Endothelial cell of umbilical vein (primary cell): ENCODE results near the gene FAT2.

Experiments
- EZH2 ChIP-seq: IDR thresholded peaks from 2 replicates; pipeline ENCODE4 v1.6.1; 2012; ENCODE audit warnings: borderline replicate concordance, low read depth, mild to moderate bottlenecking, moderate library complexity, low read length, inconsistent platforms; ENCODE audit not compliant: severe bottlenecking
- FOS ChIP-seq: IDR thresholded peaks from 2 replicates; pipeline ENCODE4 v1.6.1; 2011; ENCODE audit warnings: mild to moderate bottlenecking, low read length, moderate library complexity, borderline replicate concordance; ENCODE audit not compliant: insufficient read depth
- GATA2 ChIP-seq: IDR thresholded peaks from 2 replicates; pipeline ENCODE4 v1.7.0; 2011; ENCODE audit warnings: low read depth, mild to moderate bottlenecking, moderate library complexity, mixed read lengths, low read length; ENCODE audit not compliant: insufficient read length, insufficient read depth
- POLR2A ChIP-seq: IDR thresholded peaks from 2 replicates; pipeline ENCODE4 v1.6.1; 2012; ENCODE audit warnings: low read depth, mild to moderate bottlenecking, control low read depth, low read length
- POLR2AphosphoS5 ChIP-seq: IDR thresholded peaks from 2 replicates; pipeline ENCODE4 v1.6.1; 2012; ENCODE audit warnings: low read depth, mild to moderate bottlenecking, control low read depth, low read length, moderate library complexity; ENCODE audit not compliant: insufficient read depth
- TF ChIP-seq, protein P1 (sequence below), 2 donors: IDR thresholded peaks; 1 replicate in 1 of 2; 2 replicates in 1 of 2; pipeline ENCODE4 v1.5.1; 2011; ENCODE audit warnings: low read length in 2 of 2, mild to moderate bottlenecking in 2 of 2, moderate library complexity in 2 of 2, control low read depth in 1 of 2, inconsistent platforms in 1 of 2, low read depth in 1 of 2; ENCODE audit not compliant: insufficient read depth in 1 of 2; ENCODE audit errors: extremely low read depth in 1 of 2

DNA sequence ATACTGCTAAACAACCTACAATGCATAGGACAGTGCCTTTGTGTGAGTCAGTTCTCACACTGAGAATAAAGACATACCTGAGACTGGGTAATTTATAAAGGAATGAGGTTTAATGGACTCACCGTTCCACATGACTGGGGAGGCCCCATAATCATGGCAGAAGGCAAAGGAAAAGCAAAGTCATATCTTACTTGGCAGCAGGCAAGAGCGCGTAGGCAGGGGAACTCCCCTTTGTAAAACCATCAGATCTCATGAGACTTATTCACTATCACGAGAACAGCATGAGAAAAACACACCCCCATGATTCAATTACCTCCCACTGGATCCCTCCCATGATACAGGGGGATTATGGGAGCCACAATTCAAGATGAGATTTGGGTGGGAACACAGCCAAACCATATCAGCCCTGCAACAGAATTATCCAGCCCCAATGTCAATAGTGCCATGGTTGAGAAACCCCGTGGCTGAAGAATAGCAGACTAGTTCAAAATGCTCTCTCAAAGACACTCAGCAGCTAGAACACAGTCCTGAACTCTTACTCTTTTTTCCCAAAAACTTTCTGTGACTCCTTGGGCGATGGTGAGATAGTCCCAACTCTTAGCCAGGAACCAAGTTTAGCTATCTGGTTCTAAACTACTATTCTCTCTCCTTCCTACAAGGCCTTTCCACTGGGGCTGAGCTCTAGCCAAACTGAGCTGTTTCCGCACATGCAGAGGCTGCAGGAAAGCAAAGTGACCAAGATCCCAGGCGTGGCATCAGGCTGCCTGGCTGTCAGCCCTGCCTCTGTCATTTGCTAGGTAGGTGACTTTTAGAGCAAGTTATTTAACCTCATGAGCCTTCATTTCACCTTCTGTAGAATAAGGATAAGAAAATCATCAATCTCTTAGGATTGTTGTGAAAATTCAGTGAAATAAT is 21.7 kb downstream of the FAT2 start:
- TF ChIP-seq, protein P1, sequence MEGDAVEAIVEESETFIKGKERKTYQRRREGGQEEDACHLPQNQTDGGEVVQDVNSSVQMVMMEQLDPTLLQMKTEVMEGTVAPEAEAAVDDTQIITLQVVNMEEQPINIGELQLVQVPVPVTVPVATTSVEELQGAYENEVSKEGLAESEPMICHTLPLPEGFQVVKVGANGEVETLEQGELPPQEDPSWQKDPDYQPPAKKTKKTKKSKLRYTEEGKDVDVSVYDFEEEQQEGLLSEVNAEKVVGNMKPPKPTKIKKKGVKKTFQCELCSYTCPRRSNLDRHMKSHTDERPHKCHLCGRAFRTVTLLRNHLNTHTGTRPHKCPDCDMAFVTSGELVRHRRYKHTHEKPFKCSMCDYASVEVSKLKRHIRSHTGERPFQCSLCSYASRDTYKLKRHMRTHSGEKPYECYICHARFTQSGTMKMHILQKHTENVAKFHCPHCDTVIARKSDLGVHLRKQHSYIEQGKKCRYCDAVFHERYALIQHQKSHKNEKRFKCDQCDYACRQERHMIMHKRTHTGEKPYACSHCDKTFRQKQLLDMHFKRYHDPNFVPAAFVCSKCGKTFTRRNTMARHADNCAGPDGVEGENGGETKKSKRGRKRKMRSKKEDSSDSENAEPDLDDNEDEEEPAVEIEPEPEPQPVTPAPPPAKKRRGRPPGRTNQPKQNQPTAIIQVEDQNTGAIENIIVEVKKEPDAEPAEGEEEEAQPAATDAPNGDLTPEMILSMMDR (IDR thresholded peaks at IDR 0.05; ENCODE audit: extremely low read depth in 1 of 2, insufficient read depth in 1 of 2, low read depth in 1 of 2, low read length in 2 of 2), result no peak
- no peak for TF ChIP-seq EZH2
- no peak for TF ChIP-seq POLR2AphosphoS5
- TF ChIP-seq GATA2, result no peak
- no peak for TF ChIP-seq POLR2A
- no peak for TF ChIP-seq FOS
